OCI-M2 (cell line): ENCODE results near the gene TADA1.

Experiments used
- DNase-seq: peaks from one replicate; lab custom pipeline; 2025; ENCODE audit not compliant: unreplicated experiment; lab: John Stamatoyannopoulos, UW

The TADA1 gene

GRCh38 chr1:166875734-166876539 is at the start of gene TADA1:
TSS of gene TADA1 (minus strand) at chr1:166876264. CDS start at chr1:166876233, 31 bp downstream.
- peak; percentile 76 for DNase-seq

- DNase-seq, result no peak
Observed at GRCh38 chr1:166924823-166925541, 48.9 kb upstream of the TADA1 start.

- no peak for DNase-seq
Observed at GRCh38 chr1:166920561-166921475, 44.8 kb upstream of the TADA1 start.

GRCh38 chr1:166918956-166919316 is 42.9 kb upstream of the TADA1 start:
- DNase-seq, result no peak

GRCh38 chr1:166918088-166918955 is 42.3 kb upstream of the TADA1 start:
- no peak for DNase-seq

- DNase-seq, result no peak
Observed at GRCh38 chr1:166915941-166916340, 39.9 kb upstream of the TADA1 start.

GRCh38 chr1:166915042-166915441 is 39.0 kb upstream of the TADA1 start:
- no peak for DNase-seq

GRCh38 chr1:166914111-166914510 is 38.0 kb upstream of the TADA1 start:
- DNase-seq, result no peak

- DNase-seq, result no peak
Observed at GRCh38 chr1:166911624-166912023, 35.6 kb upstream of the TADA1 start.

GRCh38 chr1:166910396-166910994 is 34.4 kb upstream of the TADA1 start:
- DNase-seq, result no peak

- no peak for DNase-seq
Observed at GRCh38 chr1:166908942-166909341, 32.9 kb upstream of the TADA1 start.

GRCh38 chr1:166907763-166908162 is 31.7 kb upstream of the TADA1 start:
- DNase-seq, result no peak

- no peak for DNase-seq
Observed at GRCh38 chr1:166907051-166907450, 31.0 kb upstream of the TADA1 start.

- no peak for DNase-seq
Observed at GRCh38 chr1:166906647-166907046, 30.6 kb upstream of the TADA1 start.

GRCh38 chr1:166905900-166906299 is 29.8 kb upstream of the TADA1 start:
- no peak for DNase-seq

GRCh38 chr1:166905136-166905535 is 29.1 kb upstream of the TADA1 start:
- no peak for DNase-seq

- no peak for DNase-seq
Observed at GRCh38 chr1:166903232-166903631, 27.2 kb upstream of the TADA1 start.

GRCh38 chr1:166902279-166902678 is 26.2 kb upstream of the TADA1 start:
- no peak for DNase-seq

GRCh38 chr1:166900987-166901386 is 24.9 kb upstream of the TADA1 start:
- DNase-seq, result no peak

- no peak for DNase-seq
Observed at GRCh38 chr1:166899769-166900168, 23.7 kb upstream of the TADA1 start.
